ENCODE measurements around the gene OR4B1. TPM values are rescaled to one million over a fixed set of nuclear protein-coding genes. Genes with fewer than 3 reads are reported as not detected.

The OR4B1 gene
- total RNA-seq, result not detected

GRCh38 chr11:48216510-48216909, at the start of gene OR4B1:
Gene OR4B1 (plus strand): TSS chr11:48216810. CDS start chr11:48216810, 0 bp downstream.
- Histone ChIP-seq H3K27me3 (no peaks in the 10 kb centered on the region), H3K36me3 (no peaks in the 10 kb centered on the region), H3K9me3 (no peaks in the 10 kb centered on the region), H3K4me3 (no peak within 1 kb of the TSS), H3K4me1 (no peaks in the 10 kb centered on the region), H3K27ac (no peak within 1 kb of the TSS)
- TF ChIP-seq POLR2A (IDR thresholded peaks at IDR 0.05) (no peak), CTCF (IDR thresholded peaks at IDR 0.05) (no peak), EP300 (IDR thresholded peaks at IDR 0.05) (no peak)
- no peak for DNase-seq (ENCODE audit: low spot score in 2 of 2)
- 58 to 79% methylated on average over 2 of the region's 2 CpGs for WGBS, 2 donors

- no peak overlapping the region for H3K27ac ChIP-seq
- H3K4me1 ChIP-seq, result peaks cover 0 to 25% (median 20%) of the 10 kb centered on the region in 4 donors
- no peak for TF ChIP-seq POLR2A (IDR thresholded peaks at IDR 0.05)
- TF ChIP-seq EP300 (IDR thresholded peaks at IDR 0.05), result no peak
- no peak for TF ChIP-seq CTCF (IDR thresholded peaks at IDR 0.05)
- no peaks in the 10 kb centered on the region for H3K27me3 ChIP-seq
- DNase-seq (ENCODE audit: low spot score in 2 of 2), result no peak
- no peak overlapping the region for H3K4me3 ChIP-seq
- H3K36me3 ChIP-seq, result peaks cover 0 to 42% (median 4%) of the 10 kb centered on the region in 3 donors
- WGBS, 2 donors, result 85 to 86% methylated on average over 6 of the region's 6 CpGs
- H3K9me3 ChIP-seq, result no peaks in the 10 kb centered on the region
Observed at GRCh38 chr11:48167380-48167779, 49.2 kb upstream of the OR4B1 start.

GRCh38 chr11:48168815-48169214, 47.8 kb upstream of the OR4B1 start:
- TF ChIP-seq POLR2A (IDR thresholded peaks at IDR 0.05), result no peak
- no peak for TF ChIP-seq CTCF (IDR thresholded peaks at IDR 0.05)
- TF ChIP-seq EP300 (IDR thresholded peaks at IDR 0.05), result no peak
- Histone ChIP-seq H3K4me1 (peaks cover 0 to 31% (median 20%) of the 10 kb centered on the region in 4 donors), H3K27ac (peak overlapping the region in 2 of 4 donors; percentile 23 to 88), H3K4me3 (no peak overlapping the region), H3K27me3 (no peaks in the 10 kb centered on the region), H3K36me3 (peaks cover 0 to 30% (median 4%) of the 10 kb centered on the region in 3 donors), H3K9me3 (no peaks in the 10 kb centered on the region)
- 71 to 78% methylated on average over 6 of the region's 6 CpGs for WGBS, 2 donors
- no peak for DNase-seq (ENCODE audit: low spot score in 2 of 2)

GRCh38 chr11:48169259-48169658, 47.4 kb upstream of the OR4B1 start:
- DNase-seq (ENCODE audit: low spot score in 2 of 2), result no peak
- Histone ChIP-seq H3K4me1 (peaks cover 0 to 31% (median 20%) of the 10 kb centered on the region in 4 donors), H3K9me3 (no peaks in the 10 kb centered on the region), H3K27me3 (no peaks in the 10 kb centered on the region), H3K27ac (peak overlapping the region in 3 of 4 donors; percentile 23 to 88 (median 72)), H3K4me3 (no peak overlapping the region), H3K36me3 (peaks cover 0 to 26% (median 4%) of the 10 kb centered on the region in 3 donors)
- TF ChIP-seq CTCF (IDR thresholded peaks at IDR 0.05) (no peak), POLR2A (IDR thresholded peaks at IDR 0.05) (no peak), EP300 (IDR thresholded peaks at IDR 0.05) (no peak)
- 40 to 46% methylated on average over 6 of the region's 6 CpGs for WGBS, 2 donors

GRCh38 chr11:48169717-48170116, 46.9 kb upstream of the OR4B1 start:
- H3K4me1 ChIP-seq, result peaks cover 0 to 31% (median 20%) of the 10 kb centered on the region in 4 donors
- H3K36me3 ChIP-seq, result peaks cover 0 to 21% (median 4%) of the 10 kb centered on the region in 3 donors
- 23 to 24% methylated on average over 7 of the region's 7 CpGs for WGBS, 2 donors
- H3K27ac ChIP-seq, result peak overlapping the region; percentile 23 to 88 (median 48)
- no peak overlapping the region for H3K4me3 ChIP-seq
- no peaks in the 10 kb centered on the region for H3K27me3 ChIP-seq
- no peak for TF ChIP-seq EP300 (IDR thresholded peaks at IDR 0.05)
- TF ChIP-seq POLR2A (IDR thresholded peaks at IDR 0.05), result no peak
- TF ChIP-seq CTCF (IDR thresholded peaks at IDR 0.05), result no peak
- no peak for DNase-seq (ENCODE audit: low spot score in 2 of 2)
- no peaks in the 10 kb centered on the region for H3K9me3 ChIP-seq

Data from tibial nerve (tissue), 4 donors.